HL-60/S4 treated with phorbol 12-myristate 13-acetate at 8.2 ng/mL for 4 days and 3 days (cell line): ENCODE measurements around the gene KLHDC7A.

Experiments used
- in situ Hi-C: fragments of 300-500 bp; cut with MboI; formaldehyde crosslinking; loops from 2 replicates; pipeline ENCODE4 v1.15.0; 2022; ENCODE audit warnings: low sequenced_read_pairs

The KLHDC7A gene

GRCh38 chr1:18504609-18505008, 23.9 kb downstream of the KLHDC7A start:
- in situ Hi-C loops, result no loop called here

DNA sequence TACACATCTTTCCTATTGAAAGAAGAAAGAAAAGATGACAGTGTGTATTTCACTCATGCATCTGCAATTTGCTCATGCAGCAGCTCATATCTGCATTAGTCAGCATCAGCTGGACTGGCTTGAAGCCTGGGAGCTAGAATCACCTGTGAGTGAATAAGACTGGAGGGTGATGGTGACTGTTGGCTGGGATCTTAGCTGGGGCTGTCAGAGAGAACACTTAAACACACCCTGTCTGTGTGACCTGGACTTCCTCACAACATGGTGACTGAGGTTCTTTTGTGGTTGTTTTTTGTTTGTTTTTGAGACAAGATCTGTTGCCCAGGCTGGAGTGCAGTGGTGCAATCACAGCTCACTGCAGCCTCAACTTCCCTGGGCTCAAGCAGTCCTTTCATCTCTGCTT, 24.9 kb downstream of the KLHDC7A start:
- in situ Hi-C loops, result no loop called here

GRCh38 chr1:18508084-18508483, 27.4 kb downstream of the KLHDC7A start:
- in situ Hi-C loops, result no loop called here

DNA sequence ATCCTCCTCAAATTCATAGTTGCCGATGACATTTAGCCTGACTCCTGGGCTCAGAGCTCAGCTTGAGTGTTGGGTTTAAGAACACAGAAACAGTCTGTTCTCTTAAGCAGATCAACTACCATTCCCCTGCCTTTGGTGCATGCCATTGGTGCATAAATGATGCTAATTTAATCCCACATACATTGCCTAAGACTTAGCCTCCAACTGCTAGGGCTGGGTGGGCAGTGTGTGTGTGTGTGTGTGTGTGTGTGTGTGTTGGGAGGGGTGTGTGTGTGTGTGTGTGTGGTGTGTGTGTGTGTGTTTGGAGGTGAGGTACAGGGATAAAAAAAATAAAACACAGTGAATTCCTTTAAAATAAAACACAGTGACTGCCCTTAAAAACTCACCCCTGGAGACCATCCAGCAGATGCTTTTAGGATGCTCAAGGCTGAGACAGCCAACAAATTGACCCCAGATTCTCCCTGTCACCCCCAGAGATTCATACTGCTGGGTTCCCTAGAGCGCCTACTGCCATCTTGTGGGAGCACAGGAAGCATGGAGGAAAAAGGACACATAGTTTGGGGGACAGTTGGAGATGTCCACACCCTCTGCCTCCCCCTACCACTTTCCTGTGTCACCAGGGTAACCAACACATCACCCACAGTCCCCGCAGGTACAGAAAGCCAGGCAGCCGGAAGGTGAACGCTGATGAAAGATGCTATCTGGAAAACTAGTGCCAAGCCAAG, 30.6 kb downstream of the KLHDC7A start:
- in situ Hi-C loops, result no loop called here

- in situ Hi-C loops, result no loop called here
These were observed 31.1 kb downstream of the KLHDC7A start for GRCh38 chr1:18511874-18512150.

DNA sequence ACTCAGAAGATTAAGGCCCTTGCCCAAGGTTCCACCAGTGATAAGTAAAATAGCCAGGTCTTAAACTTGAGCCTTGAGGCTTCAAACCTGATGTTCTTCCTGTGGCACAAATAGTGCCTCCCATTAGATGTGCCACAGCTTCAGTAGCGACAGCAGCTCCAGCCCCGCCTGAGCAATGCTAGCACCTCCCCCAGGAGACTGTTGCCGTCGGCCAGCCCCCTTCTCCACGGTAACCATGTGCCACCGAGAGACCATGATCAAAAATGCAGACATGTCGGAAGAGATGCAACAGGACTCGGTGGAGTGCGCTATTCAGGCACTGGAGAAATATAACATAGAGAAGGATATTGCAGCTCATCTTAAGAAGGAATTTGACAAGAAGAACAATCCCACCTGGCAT, 32.2 kb downstream of the KLHDC7A start:
- in situ Hi-C loops, result no loop called here

GRCh38 chr1:18513995-18514394, 33.3 kb downstream of the KLHDC7A start:
- in situ Hi-C loops, result no loop called here

- in situ Hi-C loops, result no loop called here
These were observed 34.5 kb downstream of the KLHDC7A start for GRCh38 chr1:18515120-18515667.

DNA sequence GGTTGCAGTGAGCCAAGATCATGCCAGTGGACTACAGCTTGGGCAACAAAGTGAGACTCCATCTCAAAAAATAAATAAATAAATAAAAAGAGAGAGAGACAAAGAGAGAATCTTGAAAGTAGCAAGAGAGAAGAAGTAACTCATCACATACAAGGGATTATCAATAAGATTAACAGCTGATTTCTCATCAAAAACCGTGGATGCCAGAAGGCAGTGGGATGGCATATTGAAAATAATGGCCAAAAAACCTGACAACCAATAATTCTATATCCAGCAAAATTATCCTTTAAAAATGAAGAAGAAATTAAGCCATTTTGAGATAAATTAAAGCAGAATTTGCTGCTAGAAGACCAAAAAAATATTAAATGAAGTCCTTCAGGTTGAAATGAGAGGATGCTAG, 35.7 kb downstream of the KLHDC7A start:
- in situ Hi-C loops, result no loop called here

GRCh38 chr1:18526436-18527275, 45.9 kb downstream of the KLHDC7A start:
- in situ Hi-C loops, result no loop called here

DNA sequence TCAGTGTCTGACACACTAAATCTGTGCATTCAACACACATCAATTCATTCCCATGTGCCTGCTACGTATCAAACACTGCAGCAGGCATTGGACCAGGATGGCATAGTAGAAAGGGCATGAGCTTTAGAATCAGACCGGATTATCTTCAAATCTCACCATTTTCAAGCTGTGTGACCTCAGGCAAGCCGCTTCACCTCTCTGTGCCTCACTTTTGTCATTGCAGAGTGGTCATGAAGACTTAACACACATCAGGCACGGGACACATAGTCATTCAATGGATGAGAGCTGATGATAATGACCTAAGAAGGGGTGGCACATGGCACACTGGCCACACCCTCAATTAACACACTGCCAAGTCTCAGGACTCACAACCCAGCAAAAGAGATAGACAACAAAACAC, 46.8 kb downstream of the KLHDC7A start:
- in situ Hi-C loops, result no loop called here

- in situ Hi-C loops, result no loop called here
These were observed 47.2 kb downstream of the KLHDC7A start for GRCh38 chr1:18527921-18528320.

GRCh38 chr1:18528616-18529015, 47.9 kb downstream of the KLHDC7A start:
- in situ Hi-C loops, result no loop called here

DNA sequence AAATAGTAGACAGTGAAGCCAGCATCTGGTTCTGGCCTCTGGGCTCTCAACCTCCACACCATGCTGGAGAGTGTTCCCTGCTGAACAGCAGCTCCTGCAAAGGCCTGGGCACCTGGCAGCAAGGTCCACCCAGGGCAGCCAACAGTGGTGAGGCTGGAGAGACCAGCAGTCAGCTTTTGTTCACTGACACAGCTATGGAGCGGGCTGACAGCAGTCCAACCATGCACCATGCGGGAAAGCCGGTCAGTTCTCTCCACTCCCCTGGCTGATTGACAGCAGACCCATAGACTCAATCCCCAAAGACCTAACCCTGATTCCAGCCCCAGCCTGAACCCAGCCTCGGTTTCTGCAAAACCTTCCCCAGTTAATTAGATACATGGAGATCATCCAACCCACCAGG, 49.0 kb downstream of the KLHDC7A start:
- in situ Hi-C loops, result no loop called here

DNA sequence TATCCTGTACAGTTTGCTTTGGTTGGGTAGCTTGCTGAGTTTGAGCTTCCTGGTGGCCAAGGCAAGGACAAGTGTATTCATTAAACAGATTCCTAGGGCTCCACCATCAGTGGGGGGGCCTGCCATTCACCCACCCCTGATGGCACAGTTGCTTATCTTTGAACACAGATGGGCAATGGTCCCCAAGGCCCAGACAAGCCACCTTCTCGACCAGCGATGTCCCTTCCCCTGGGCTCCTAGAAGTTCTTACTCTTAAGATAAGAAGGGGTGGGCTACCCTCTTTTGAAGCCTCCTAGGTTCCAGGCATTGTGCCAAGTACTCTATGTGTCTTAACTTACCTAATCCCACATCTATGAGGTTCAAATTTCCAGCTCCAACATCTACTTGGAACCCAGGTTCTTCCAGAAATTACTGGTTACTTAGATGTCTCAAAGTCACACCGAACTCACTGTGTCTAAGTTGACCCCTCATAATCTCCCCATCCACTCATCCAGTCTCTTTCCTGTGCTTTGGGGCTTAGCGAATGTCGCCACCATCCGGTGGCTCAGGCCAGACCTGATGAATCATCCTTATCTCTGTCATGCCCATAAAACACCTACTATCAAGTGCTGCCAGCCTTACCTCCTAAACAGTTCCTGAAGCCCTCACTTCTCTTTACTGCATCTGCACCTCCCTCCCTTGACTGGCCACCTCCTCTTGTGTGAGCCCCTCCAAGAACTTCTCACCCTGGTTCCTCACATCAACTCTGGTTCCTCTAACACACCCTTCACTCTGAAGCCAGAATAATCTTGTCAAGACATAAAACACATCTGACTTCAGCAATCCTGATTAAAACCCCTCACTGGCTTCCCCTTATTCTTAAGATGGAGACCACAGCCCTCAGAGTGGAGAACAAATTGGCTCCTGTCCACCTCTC, 50.1 kb downstream of the KLHDC7A start:
- in situ Hi-C loops, result no loop called here

DNA sequence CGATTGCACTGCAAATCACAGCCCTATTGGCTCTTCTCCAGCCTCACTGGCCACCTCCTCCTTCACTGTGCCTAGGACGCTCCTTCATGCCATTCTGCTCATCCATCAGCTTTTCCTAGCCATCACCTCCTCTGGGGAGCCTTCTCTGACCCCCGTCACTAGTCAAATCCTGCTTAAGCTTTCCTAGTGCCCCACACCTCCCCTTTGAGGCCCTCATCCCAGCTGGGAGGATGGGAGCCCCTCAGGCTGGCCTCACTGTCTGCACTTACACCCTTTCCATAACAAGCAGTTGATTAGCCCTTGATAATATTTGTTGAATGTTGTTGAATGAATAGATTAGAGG, 50.7 kb downstream of the KLHDC7A start:
- in situ Hi-C loops, result no loop called here

GRCh38 chr1:18532390-18533170, 51.9 kb downstream of the KLHDC7A start:
- in situ Hi-C loops, result no loop called here

GRCh38 chr1:18533259-18533658, 52.5 kb downstream of the KLHDC7A start:
- in situ Hi-C loops, result no loop called here

DNA sequence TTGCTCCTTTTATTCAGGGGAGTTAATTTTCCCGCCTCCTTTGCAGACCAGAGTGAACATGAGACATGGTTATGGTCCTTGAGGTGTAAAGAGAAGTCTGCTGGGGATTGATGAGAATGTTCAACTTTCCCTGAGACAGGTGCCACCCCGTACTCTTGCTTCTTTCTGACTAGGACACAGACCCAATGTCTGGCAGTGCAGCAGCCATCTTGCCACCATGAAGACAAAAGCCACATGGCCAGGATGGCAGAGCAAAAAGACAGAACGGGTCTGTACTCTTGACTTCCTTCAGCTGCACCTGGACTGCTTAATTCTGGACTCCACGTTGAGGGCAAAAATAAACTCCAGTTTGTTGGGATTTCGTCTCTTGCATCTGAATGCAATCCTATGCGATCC, 54.1 kb downstream of the KLHDC7A start:
- in situ Hi-C loops, result no loop called here
